ENCODE results near the gene DCST2. TPM values are rescaled to one million over a fixed set of nuclear protein-coding genes. Genes with fewer than 3 reads are reported as not detected.

The DCST2 gene
- polyA plus RNA-seq, 1 of the 3 experiments (the other 2 are of a cell fraction): 0.76 TPM

- POLR2A ChIA-PET: interaction anchor here (0.7 to 1.7 kb wide), 3 partner anchors 25 to 46 kb away, joined by 3 to 5 read pairs (median 5); no protein-coding TSS in a partner anchor
- peak overlapping the region; percentile 72 to 96 for H3K27ac ChIP-seq (ENCODE audit: low read depth in 2 of 2, low read length in 1 of 2)
- H3K4me2 ChIP-seq: peak overlapping the region; percentile 100
- H3K27me3 ChIP-seq (ENCODE audit: insufficient read depth): no peaks in the 10 kb centered on the region
- CTCF ChIA-PET: interaction anchor here (0.5 to 14.0 kb wide), 12 partner anchors 10 to 593 kb away, joined by 3 to 640 read pairs (median 4); partner anchors contain the start of genes CKS1B, FLAD1, LENEP and PBXIP1
- H3K36me3 ChIP-seq (replicated peaks in 1 of 2; ENCODE audit: control insufficient read depth in 1 of 2, insufficient read depth in 2 of 2, low read length in 1 of 2): peaks cover 0 to 5% of the 10 kb centered on the region in 2 experiments
- H2AFZ ChIP-seq (ENCODE audit: low read depth): peak overlapping the region; percentile 70; the same call in 1 of the 2 replicates
- TF ChIP-seq MAX (IDR thresholded peaks at IDR 0.05; ENCODE audit: low read depth) (peak; percentile 36; the same call in 1 of the 2 replicates), ZBTB33 (IDR thresholded peaks at IDR 0.05; ENCODE audit: borderline replicate concordance, low read depth) (no peak), MEF2A (IDR thresholded peaks at IDR 0.05; ENCODE audit: borderline replicate concordance, low read depth) (no peak), JUND (IDR thresholded peaks at IDR 0.05) (no peak), TAF1 (IDR thresholded peaks at IDR 0.05; ENCODE audit: borderline replicate concordance, low read depth, low read length) (0 out of 2 replicates have a peak, but pooled peaks have one; percentile 20), NFIC (IDR thresholded peaks at IDR 0.05; ENCODE audit: borderline replicate concordance) (peak; percentile 76), ELF1 (IDR thresholded peaks at IDR 0.05) (no peak), MXI1 (IDR thresholded peaks at IDR 0.05; ENCODE audit: low read depth, low read length) (no peak), USF1 (IDR thresholded peaks at IDR 0.05; ENCODE audit: borderline replicate concordance, low read depth) (no peak), POLR2AphosphoS5 (IDR thresholded peaks at IDR 0.05; ENCODE audit: low read depth, low read length) (0 out of 2 replicates have a peak, but pooled peaks have one; percentile 15)
- H3K4me3 ChIP-seq (ENCODE audit: low read depth in 2 of 2, low read length in 1 of 2): peak overlapping the region; percentile 79 to 95
- peaks cover 37% of the 10 kb centered on the region for H3K79me2 ChIP-seq (ENCODE audit: insufficient read depth)
- peaks cover 19 to 33% of the 10 kb centered on the region in 2 experiments for H3K4me1 ChIP-seq (ENCODE audit: control insufficient read depth in 1 of 2, insufficient read depth in 2 of 2, low read depth in 1 of 2, low read length in 1 of 2)
- DNase-seq: peak; percentile 65
- peak overlapping the region; percentile 86 for H3K9ac ChIP-seq
- under 1% methylated on average over 24 of the region's 37 CpGs for WGBS (ENCODE audit: low lambda C conversion rate)
- no peaks in the 10 kb centered on the region for H3K9me2 ChIP-seq
- no peaks in the 10 kb centered on the region; the same call in 1 of the 2 replicates for H4K20me1 ChIP-seq (ENCODE audit: insufficient read depth)
- H3F3A ChIP-seq (replicated peaks; ENCODE audit: insufficient read depth): peaks cover 27% of the 10 kb centered on the region
- H3K9me3 ChIP-seq: no peaks in the 10 kb centered on the region
Measured at GRCh38 chr1:155003227-155003765, 30.3 kb downstream of the DCST2 start.

- Histone ChIP-seq H3K4me2 (peak within 1 kb of the TSS; percentile 100), H3K4me3 (ENCODE audit: low read depth in 2 of 2, low read length in 1 of 2) (peak within 1 kb of the TSS; percentile 79 to 95), H3K4me1 (ENCODE audit: control insufficient read depth in 1 of 2, insufficient read depth in 2 of 2, low read depth in 1 of 2, low read length in 1 of 2) (peaks cover 19 to 33% of the 10 kb centered on the region in 2 experiments), H4K20me1 (ENCODE audit: insufficient read depth) (no peaks in the 10 kb centered on the region; the same call in 1 of the 2 replicates), H3K27ac (ENCODE audit: low read depth in 2 of 2, low read length in 1 of 2) (peak within 1 kb of the TSS; percentile 92 to 96), H3K27me3 (ENCODE audit: insufficient read depth) (no peaks in the 10 kb centered on the region), H3K79me2 (ENCODE audit: insufficient read depth) (peaks cover 37% of the 10 kb centered on the region), H3F3A (replicated peaks; ENCODE audit: insufficient read depth) (peaks cover 27% of the 10 kb centered on the region), H3K9me3 (no peaks in the 10 kb centered on the region), H3K36me3 (replicated peaks in 1 of 2; ENCODE audit: control insufficient read depth in 1 of 2, insufficient read depth in 2 of 2, low read length in 1 of 2) (peaks cover 0 to 5% of the 10 kb centered on the region in 2 experiments), H2AFZ (ENCODE audit: low read depth) (peak within 1 kb of the TSS; percentile 70; the same call in 1 of the 2 replicates), H3K9me2 (no peaks in the 10 kb centered on the region), H3K9ac (peak within 1 kb of the TSS; percentile 86)
- ChIA-PET POLR2A (no interaction called here), CTCF (interaction anchor here (1.4 to 14.0 kb wide), 8 partner anchors 12 to 89 kb away, joined by 4 to 640 read pairs (median 10); partner anchors contain the start of genes CKS1B, FLAD1, PBXIP1 and PYGO2)
- TF ChIP-seq TEAD4 (IDR thresholded peaks at IDR 0.05; ENCODE audit: borderline replicate concordance, insufficient read depth) (no peak), USF1 (IDR thresholded peaks at IDR 0.05; ENCODE audit: borderline replicate concordance, low read depth) (no peak), NFIC (IDR thresholded peaks at IDR 0.05; ENCODE audit: borderline replicate concordance) (no peak), RAD21 (IDR thresholded peaks at IDR 0.05; ENCODE audit: low read length) (no peak), TCF12 (IDR thresholded peaks at IDR 0.05) (no peak), SIN3A (IDR thresholded peaks at IDR 0.05; ENCODE audit: borderline replicate concordance, low read depth, low read length) (no peak), CHD2 (IDR thresholded peaks at IDR 0.05; ENCODE audit: low read length, partially characterized antibody) (no peak), GABPA (IDR thresholded peaks at IDR 0.05; ENCODE audit: low read depth) (no peak), RXRA (IDR thresholded peaks at IDR 0.05; ENCODE audit: borderline replicate concordance, low read depth) (no peak), SMC3 (IDR thresholded peaks at IDR 0.05; ENCODE audit: low read depth, low read length) (no peak), TAF1 (IDR thresholded peaks at IDR 0.05; ENCODE audit: borderline replicate concordance, low read depth, low read length) (no peak), EP300 (IDR thresholded peaks at IDR 0.05; ENCODE audit: borderline replicate concordance in 1 of 2, low read depth in 1 of 2, low read length in 1 of 2) (no peak), CTCF (IDR thresholded peaks at IDR 0.05) (no peak), JUND (IDR thresholded peaks at IDR 0.05) (no peak)
- under 1% methylated on average over 20 of the region's 35 CpGs for WGBS (ENCODE audit: low lambda C conversion rate)
- no peak for DNase-seq
Measured at GRCh38 chr1:155002464-155003226, 30.9 kb downstream of the DCST2 start, which contains the start of gene ZBTB7B. TSS of gene ZBTB7B (plus strand) at chr1:155002802. CDS start at chr1:155014661, 11,859 bp downstream.
